ENCODE data around the gene PHOSPHO1. TPM values are rescaled to one million over a fixed set of nuclear protein-coding genes. Genes with fewer than 3 reads are reported as not detected.

PHOSPHO1 gene
- total and polyA plus RNA-seq, 2 donors (not counting 1 experiment from before 2014, with no cell fraction given), result 0.14 to 0.17 TPM

- no peak overlapping the region for H3K4me3 ChIP-seq (replicated peaks in 1 of 4; ENCODE audit: control extremely low read depth in 1 of 4, insufficient read depth in 1 of 4, low read depth in 3 of 4, low read length in 4 of 4)
- H2AFZ ChIP-seq (ENCODE audit: low read length), result no peak overlapping the region
- no peaks in the 10 kb centered on the region for H3K79me2 ChIP-seq (ENCODE audit: control insufficient read depth, insufficient read depth, low read length)
- no peaks in the 10 kb centered on the region for H3K4me1 ChIP-seq (ENCODE audit: control insufficient read depth, extremely low read depth, insufficient read depth, low read length)
- H3K9me3 ChIP-seq (ENCODE audit: control insufficient read depth, insufficient read depth, low read depth, low read length), result no peaks in the 10 kb centered on the region
- H4K20me1 ChIP-seq (ENCODE audit: control insufficient read depth, extremely low read depth, insufficient read depth, low read length), result no peaks in the 10 kb centered on the region
- no peaks in the 10 kb centered on the region for H3K36me3 ChIP-seq (ENCODE audit: control insufficient read depth, insufficient read depth, low read length)
- no peak overlapping the region for H3K27ac ChIP-seq (ENCODE audit: insufficient read depth, low read length)
- no peak for DNase-seq (ENCODE audit: low read depth in 2 of 2)
- no peak overlapping the region for H3K9ac ChIP-seq (ENCODE audit: insufficient read depth, low read length)
- no peaks in the 10 kb centered on the region for H3K27me3 ChIP-seq (ENCODE audit: control insufficient read depth, insufficient read depth, low read length)
- TF ChIP-seq EZH2 (IDR thresholded peaks at IDR 0.05; ENCODE audit: low read length, missing control alignments) (no peak), CTCF (conservative IDR thresholded peaks at IDR 0.05 in 1 of 2, IDR thresholded peaks at IDR 0.05 in 1 of 2; ENCODE audit: low read depth in 1 of 2, low read length in 2 of 2) (no peak)
- H3K4me2 ChIP-seq (ENCODE audit: extremely low read depth, insufficient read depth, low read length), result no peak overlapping the region
Observed at GRCh38 chr17:49258394-49258793, 27.8 kb upstream of the PHOSPHO1 start.

GRCh38 chr17:49255125-49255524, 24.5 kb upstream of the PHOSPHO1 start:
- DNase-seq (ENCODE audit: low read depth in 2 of 2), result no peak
- H3K27me3 ChIP-seq (ENCODE audit: control insufficient read depth, insufficient read depth, low read length), result peaks cover 6% of the 10 kb centered on the region
- no peaks in the 10 kb centered on the region for H4K20me1 ChIP-seq (ENCODE audit: control insufficient read depth, extremely low read depth, insufficient read depth, low read length)
- no peak overlapping the region for H3K9ac ChIP-seq (ENCODE audit: insufficient read depth, low read length)
- H3K27ac ChIP-seq (ENCODE audit: insufficient read depth, low read length), result no peak overlapping the region
- no peak for TF ChIP-seq CTCF (conservative IDR thresholded peaks at IDR 0.05 in 1 of 2, IDR thresholded peaks at IDR 0.05 in 1 of 2; ENCODE audit: low read depth in 1 of 2, low read length in 2 of 2)
- no peak for TF ChIP-seq EZH2 (IDR thresholded peaks at IDR 0.05; ENCODE audit: low read length, missing control alignments)
- H3K36me3 ChIP-seq (ENCODE audit: control insufficient read depth, insufficient read depth, low read length), result no peaks in the 10 kb centered on the region
- no peaks in the 10 kb centered on the region for H3K9me3 ChIP-seq (ENCODE audit: control insufficient read depth, insufficient read depth, low read depth, low read length)
- H3K4me1 ChIP-seq (ENCODE audit: control insufficient read depth, extremely low read depth, insufficient read depth, low read length), result no peaks in the 10 kb centered on the region
- H2AFZ ChIP-seq (ENCODE audit: low read length), result no peak overlapping the region
- H3K4me2 ChIP-seq (ENCODE audit: extremely low read depth, insufficient read depth, low read length), result no peak overlapping the region
- no peak overlapping the region for H3K4me3 ChIP-seq (replicated peaks in 1 of 4; ENCODE audit: control extremely low read depth in 1 of 4, insufficient read depth in 1 of 4, low read depth in 3 of 4, low read length in 4 of 4)
- no peaks in the 10 kb centered on the region for H3K79me2 ChIP-seq (ENCODE audit: control insufficient read depth, insufficient read depth, low read length)

GRCh38 chr17:49254066-49254465, 23.5 kb upstream of the PHOSPHO1 start:
- TF ChIP-seq EZH2 (IDR thresholded peaks at IDR 0.05; ENCODE audit: low read length, missing control alignments), result no peak
- no peak for TF ChIP-seq CTCF (conservative IDR thresholded peaks at IDR 0.05 in 1 of 2, IDR thresholded peaks at IDR 0.05 in 1 of 2; ENCODE audit: low read depth in 1 of 2, low read length in 2 of 2)

More at GRCh38 chr17:49254066-49254465, 23.5 kb upstream of the PHOSPHO1 start:
- Histone ChIP-seq H2AFZ (ENCODE audit: low read length) (no peak overlapping the region), H3K4me2 (ENCODE audit: extremely low read depth, insufficient read depth, low read length) (no peak overlapping the region), H3K27me3 (ENCODE audit: control insufficient read depth, insufficient read depth, low read length) (peaks cover 8% of the 10 kb centered on the region), H3K36me3 (ENCODE audit: control insufficient read depth, insufficient read depth, low read length) (no peaks in the 10 kb centered on the region), H3K4me3 (replicated peaks in 1 of 4; ENCODE audit: control extremely low read depth in 1 of 4, insufficient read depth in 1 of 4, low read depth in 3 of 4, low read length in 4 of 4) (no peak overlapping the region), H3K4me1 (ENCODE audit: control insufficient read depth, extremely low read depth, insufficient read depth, low read length) (no peaks in the 10 kb centered on the region), H4K20me1 (ENCODE audit: control insufficient read depth, extremely low read depth, insufficient read depth, low read length) (no peaks in the 10 kb centered on the region), H3K9me3 (ENCODE audit: control insufficient read depth, insufficient read depth, low read depth, low read length) (no peaks in the 10 kb centered on the region), H3K9ac (ENCODE audit: insufficient read depth, low read length) (no peak overlapping the region), H3K27ac (ENCODE audit: insufficient read depth, low read length) (no peak overlapping the region), H3K79me2 (ENCODE audit: control insufficient read depth, insufficient read depth, low read length) (no peaks in the 10 kb centered on the region)
- no peak for DNase-seq (ENCODE audit: low read depth in 2 of 2)

All from fibroblast of lung (primary cell).